Right atrium auricular region (tissue), 2 donors: ENCODE results near the gene AACS. TPM values are rescaled to one million over a fixed set of nuclear protein-coding genes. Genes with fewer than 3 reads are reported as not detected.

Experiments
- DNase-seq: peaks from one replicate; pipeline ENCODE4 v3.0.0-alpha.2; 2019; ENCODE audit warnings: low spot score
- H3K27ac ChIP-seq, 2 donors: fragments of 200-600 bp; sonication (generic); 1 replicate in 1 of 2; 2 replicates in 1 of 2; pipeline ENCODE4 v1.5.1; 2016 to 2019
- H3K27me3 ChIP-seq, 2 donors: fragments of 200-600 bp; sonication (generic); one replicate each; pipeline versions ENCODE4 v1.5.1 to v1.6.0; 2017 to 2019
- H3K36me3 ChIP-seq: fragments of 200-600 bp; sonication (generic); one replicate; pipeline ENCODE4 v1.5.1; 2016
- H3K4me1 ChIP-seq, 2 donors: fragments of 200-600 bp; sonication (generic); one replicate each; pipeline versions ENCODE4 v1.5.1 to v1.6.0; 2017 to 2019
- H3K4me3 ChIP-seq, 2 donors: fragments of 200-600 bp; sonication (generic); 1 replicate in 1 of 2; 2 replicates in 1 of 2; pipeline ENCODE4 v1.5.1; 2017 to 2019; ENCODE audit warnings: mild to moderate bottlenecking in 1 of 2, moderate library complexity in 1 of 2
- H3K9me3 ChIP-seq, 2 donors: fragments of 200-600 bp; sonication (generic); one replicate each; pipeline ENCODE4 v1.5.1; 2019
- total RNA-seq, 2 donors: library from RNA; depleted of rRNA; stranded (reverse); fragments of >200 nt; gene quantifications; one replicate each; pipeline ENCODE4 v1.1.0, GENCODE V29; 2016
- TF ChIP-seq, protein P1 (sequence below), 2 donors: fragments of 200-600 bp; sonication (generic); IDR thresholded peaks; one replicate each; pipeline ENCODE4 v1.5.1; 2019; ENCODE audit warnings: antibody characterized with exemption in 2 of 2

AACS gene
- total RNA-seq, 2 donors from 2014 or later: 7.4 to 11.7 TPM

DNA sequence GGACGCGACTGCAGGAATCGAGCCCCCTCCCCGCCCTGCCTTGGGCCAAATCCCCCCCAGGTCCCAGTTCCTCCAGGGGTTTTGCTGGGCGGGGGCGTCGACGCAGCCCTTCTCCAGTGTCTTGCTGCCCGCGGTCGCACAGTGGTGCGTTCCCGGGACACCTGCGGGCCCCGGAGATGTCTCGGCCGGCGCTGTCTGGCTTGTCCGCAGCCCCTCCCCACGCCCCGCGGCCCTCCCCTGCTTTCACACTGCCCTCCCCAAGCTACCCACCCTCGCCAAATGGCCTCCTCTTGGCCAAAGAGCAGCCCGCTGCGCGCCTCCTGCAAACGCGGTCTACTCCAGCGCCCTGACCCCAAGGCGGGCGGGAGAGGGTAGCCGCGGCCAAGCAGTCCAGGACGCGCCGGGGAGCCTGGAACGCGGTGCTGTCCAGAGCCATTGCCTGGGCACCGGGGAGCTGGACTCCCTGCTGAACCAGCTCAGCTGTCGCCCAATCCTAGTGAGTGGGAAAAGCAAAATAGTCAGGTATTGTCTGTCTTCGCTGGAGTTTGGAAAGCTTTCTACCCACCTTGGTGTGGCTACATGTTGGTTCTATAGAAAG lies 122.0 kb downstream of the AACS start:
- H3K36me3 ChIP-seq: no peaks in the 10 kb centered on the region
- no peak overlapping the region for H3K27ac ChIP-seq
- H3K4me3 ChIP-seq: peak overlapping the region; percentile 30 to 49
- peaks cover 4 to 15% of the 10 kb centered on the region in 2 donors for H3K27me3 ChIP-seq
- H3K4me1 ChIP-seq: peaks cover 0 to 31% of the 10 kb centered on the region in 2 donors
- TF ChIP-seq, protein P1, sequence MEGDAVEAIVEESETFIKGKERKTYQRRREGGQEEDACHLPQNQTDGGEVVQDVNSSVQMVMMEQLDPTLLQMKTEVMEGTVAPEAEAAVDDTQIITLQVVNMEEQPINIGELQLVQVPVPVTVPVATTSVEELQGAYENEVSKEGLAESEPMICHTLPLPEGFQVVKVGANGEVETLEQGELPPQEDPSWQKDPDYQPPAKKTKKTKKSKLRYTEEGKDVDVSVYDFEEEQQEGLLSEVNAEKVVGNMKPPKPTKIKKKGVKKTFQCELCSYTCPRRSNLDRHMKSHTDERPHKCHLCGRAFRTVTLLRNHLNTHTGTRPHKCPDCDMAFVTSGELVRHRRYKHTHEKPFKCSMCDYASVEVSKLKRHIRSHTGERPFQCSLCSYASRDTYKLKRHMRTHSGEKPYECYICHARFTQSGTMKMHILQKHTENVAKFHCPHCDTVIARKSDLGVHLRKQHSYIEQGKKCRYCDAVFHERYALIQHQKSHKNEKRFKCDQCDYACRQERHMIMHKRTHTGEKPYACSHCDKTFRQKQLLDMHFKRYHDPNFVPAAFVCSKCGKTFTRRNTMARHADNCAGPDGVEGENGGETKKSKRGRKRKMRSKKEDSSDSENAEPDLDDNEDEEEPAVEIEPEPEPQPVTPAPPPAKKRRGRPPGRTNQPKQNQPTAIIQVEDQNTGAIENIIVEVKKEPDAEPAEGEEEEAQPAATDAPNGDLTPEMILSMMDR (IDR thresholded peaks at IDR 0.05): no peak
- no peak for DNase-seq
- H3K9me3 ChIP-seq: no peaks in the 10 kb centered on the region

DNA sequence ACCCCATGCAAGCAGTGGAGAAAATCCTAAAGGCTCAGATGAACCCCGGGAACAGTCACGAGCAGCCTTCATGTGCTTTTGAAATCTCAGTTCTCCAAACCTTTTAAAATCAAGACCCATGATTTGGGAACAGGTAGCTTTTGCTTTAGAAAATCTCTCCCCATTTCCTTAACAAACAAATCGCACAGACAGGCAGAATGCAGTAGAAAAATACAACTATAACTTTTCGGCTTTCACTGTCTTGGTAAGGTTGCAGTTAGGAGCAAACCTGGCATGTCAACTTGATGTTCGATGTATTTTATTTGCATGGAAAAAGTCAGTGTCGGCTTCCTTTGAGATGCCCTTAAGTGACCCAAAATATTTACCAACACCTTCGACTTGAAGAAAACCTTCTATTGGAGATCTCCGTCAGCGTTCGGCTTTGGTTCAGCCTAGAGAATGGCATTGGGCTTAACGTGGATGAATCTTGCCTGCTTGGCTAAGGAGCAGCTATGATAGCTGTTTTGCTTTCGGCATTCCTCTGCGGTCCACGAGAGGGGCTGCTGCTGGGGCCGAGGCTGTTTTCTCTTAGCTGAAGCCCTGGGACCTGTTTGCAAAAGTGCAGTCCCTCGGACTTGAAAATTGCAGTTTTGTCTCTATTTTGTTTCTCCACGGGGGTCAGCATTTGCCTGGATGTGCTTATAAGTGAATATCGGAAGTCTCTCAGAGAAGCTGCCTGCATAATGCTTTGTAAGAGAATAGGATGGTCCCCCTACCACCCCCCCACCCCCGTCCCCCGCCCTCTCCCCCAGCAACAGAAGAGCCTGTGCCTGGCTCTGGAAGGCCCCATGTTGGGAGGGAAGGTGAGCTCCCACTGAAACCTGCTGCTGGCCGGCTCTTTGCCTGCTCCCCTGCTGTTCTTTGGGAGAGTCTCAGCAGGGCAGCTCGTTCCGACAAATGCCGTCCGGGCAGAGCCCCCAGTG lies 122.8 kb downstream of the AACS start:
- Histone ChIP-seq H3K9me3 (no peaks in the 10 kb centered on the region), H3K27ac (no peak overlapping the region), H3K36me3 (no peaks in the 10 kb centered on the region), H3K4me1 (peaks cover 0 to 31% of the 10 kb centered on the region in 2 donors), H3K27me3 (peaks cover 8 to 15% of the 10 kb centered on the region in 2 donors), H3K4me3 (peak overlapping the region in 1 of 2 donors; percentile 49)
- DNase-seq: no peak
- TF ChIP-seq, protein P1 (IDR thresholded peaks at IDR 0.05): no peak

DNA sequence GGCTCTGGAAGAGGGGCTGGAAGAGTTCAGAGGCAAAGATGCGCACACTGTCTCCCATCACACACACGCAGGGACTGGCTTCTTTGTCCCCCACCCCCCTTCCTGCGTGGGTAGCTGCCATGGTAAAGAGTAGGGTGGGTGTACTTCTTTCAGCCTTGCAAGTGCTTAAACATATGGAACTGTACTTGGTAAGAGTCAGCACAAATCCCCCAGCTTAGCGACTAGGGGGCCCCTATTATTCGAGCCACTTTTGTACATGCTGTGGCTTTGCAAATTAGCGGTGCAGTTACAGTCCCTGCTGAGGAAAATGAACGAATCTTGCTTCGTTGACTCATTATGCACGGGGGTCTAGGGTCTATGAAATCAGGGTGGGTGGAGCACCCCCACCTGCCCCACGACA lies 123.8 kb downstream of the AACS start:
- Histone ChIP-seq H3K36me3 (no peaks in the 10 kb centered on the region), H3K4me3 (no peak overlapping the region), H3K27ac (no peak overlapping the region), H3K9me3 (no peaks in the 10 kb centered on the region), H3K27me3 (peaks cover 13 to 15% of the 10 kb centered on the region in 2 donors), H3K4me1 (peaks cover 0 to 26% of the 10 kb centered on the region in 2 donors)
- DNase-seq: no peak
- TF ChIP-seq, protein P1 (IDR thresholded peaks at IDR 0.05): no peak

DNA sequence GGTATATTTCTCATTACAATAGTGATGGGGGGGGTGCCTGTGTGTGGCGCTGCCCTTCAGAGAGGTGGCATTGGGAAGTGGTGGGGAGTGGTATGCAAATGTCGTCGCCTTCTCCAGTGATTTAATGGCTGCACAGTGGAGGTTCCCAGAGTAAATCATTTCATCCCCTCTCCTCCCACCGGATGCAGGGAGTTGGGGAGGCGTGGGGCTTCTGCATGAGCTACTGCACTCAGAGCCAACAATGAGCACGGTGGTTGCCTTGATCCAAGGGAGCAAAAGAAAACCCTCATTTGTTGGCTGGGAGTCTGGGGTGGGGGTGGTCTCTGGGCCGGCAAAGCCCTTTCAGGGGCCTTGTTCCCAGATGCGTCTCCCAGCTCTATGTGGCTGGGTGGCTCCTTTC lies 124.3 kb downstream of the AACS start:
- H3K9me3 ChIP-seq: no peaks in the 10 kb centered on the region
- H3K27me3 ChIP-seq: peaks cover 13 to 15% of the 10 kb centered on the region in 2 donors
- no peak overlapping the region for H3K27ac ChIP-seq
- H3K36me3 ChIP-seq: no peaks in the 10 kb centered on the region
- no peak overlapping the region for H3K4me3 ChIP-seq
- peaks cover 0 to 30% of the 10 kb centered on the region in 2 donors for H3K4me1 ChIP-seq
- no peak for DNase-seq
- TF ChIP-seq, protein P1 (IDR thresholded peaks at IDR 0.05): no peak

DNA sequence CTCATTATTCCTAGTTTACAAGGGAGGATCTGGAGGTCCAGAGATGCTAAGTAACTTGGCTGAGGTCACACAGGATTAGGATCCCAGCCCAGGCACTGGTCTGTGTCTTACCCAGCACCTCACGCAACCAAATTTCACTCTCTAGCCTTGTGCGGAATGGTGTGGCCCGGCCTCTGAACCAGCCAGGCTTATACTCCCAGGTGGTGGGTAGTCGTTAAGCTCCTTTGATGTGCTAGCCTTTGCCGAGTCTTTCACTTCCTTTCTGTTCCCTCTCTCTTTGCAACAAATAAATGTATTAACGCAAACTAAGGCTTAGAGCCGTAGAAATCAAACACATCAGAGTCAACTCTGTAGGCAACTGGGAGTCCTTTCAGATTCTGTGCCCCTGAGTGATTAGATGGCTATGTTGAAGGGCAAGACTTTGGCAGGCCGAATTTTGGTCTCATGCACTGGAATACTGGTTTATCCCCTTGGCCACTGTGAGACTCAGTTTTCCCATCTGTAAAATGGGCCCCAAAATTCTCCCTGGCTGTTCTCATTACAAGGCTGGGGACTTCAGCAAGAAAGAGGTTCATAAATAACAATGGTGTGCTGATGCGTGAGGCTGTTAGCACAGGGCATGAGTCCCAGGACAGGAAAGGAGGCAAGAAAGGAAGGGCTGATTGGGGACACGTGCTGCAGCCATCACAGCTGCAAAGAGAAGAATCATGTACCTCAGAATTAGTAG lies 126.3 kb downstream of the AACS start:
- no peak for DNase-seq
- Histone ChIP-seq H3K9me3 (no peaks in the 10 kb centered on the region), H3K4me1 (peaks cover 0 to 22% of the 10 kb centered on the region in 2 donors), H3K36me3 (no peaks in the 10 kb centered on the region), H3K4me3 (no peak overlapping the region), H3K27me3 (peaks cover 13 to 15% of the 10 kb centered on the region in 2 donors), H3K27ac (no peak overlapping the region)
- TF ChIP-seq, protein P1 (IDR thresholded peaks at IDR 0.05): no peak
